Ascending aorta (tissue), 2 donors: ENCODE data around the gene AKR1A1. TPM values are rescaled to one million over a fixed set of nuclear protein-coding genes. Genes with fewer than 3 reads are reported as not detected.

ENCODE experiments used
- DNase-seq, 2 donors: peaks; one replicate each; pipeline ENCODE4 v3.0.0-alpha.2; 2019; ENCODE audit warnings: low spot score in 2 of 2
- H3K27ac ChIP-seq, 2 donors: fragments of 200-600 bp; sonication (generic); one replicate each; pipeline ENCODE4 v1.5.1; 2016 to 2017; ENCODE audit warnings: mild to moderate bottlenecking in 1 of 2
- H3K27me3 ChIP-seq: fragments of 200-600 bp; sonication (generic); one replicate; pipeline ENCODE4 v1.5.1; 2017
- H3K36me3 ChIP-seq, 2 donors: fragments of 200-600 bp; sonication (generic); one replicate each; pipeline ENCODE4 v1.5.1; 2016
- H3K4me1 ChIP-seq, 2 donors: fragments of 200-600 bp; sonication (generic); one replicate each; pipeline ENCODE4 v1.5.1; 2016 to 2017; ENCODE audit warnings: mild to moderate bottlenecking in 1 of 2
- H3K4me3 ChIP-seq, 2 donors: fragments of 200-600 bp; sonication (generic); one replicate each; pipeline ENCODE4 v1.5.1; 2016 to 2017; ENCODE audit warnings: mild to moderate bottlenecking in 1 of 2
- H3K9me3 ChIP-seq, 2 donors: fragments of 200-600 bp; sonication (generic); one replicate each; pipeline ENCODE4 v1.5.1; 2016
- CTCF ChIP-seq, 3 experiments: fragments of 200-600 bp in 2 of 3; fragments of 450-650 bp in 1 of 3; sonication (generic) in 2 of 3; IDR thresholded peaks; one replicate each; pipeline ENCODE4 v1.5.1; 2016 to 2019; ENCODE audit warnings: antibody characterized with exemption in 3 of 3, mild to moderate bottlenecking in 1 of 3, moderate library complexity in 1 of 3
- intact Hi-C: fragments of 100-400 bp; cut with DNase I; formaldehyde crosslinking; loops from one replicate; pipeline ENCODE4 v1.15.1; 2023
- total RNA-seq: library from RNA; depleted of rRNA; stranded (reverse); fragments of >200 nt; gene quantifications from one replicate; pipeline ENCODE4 v1.1.0, GENCODE V29; 2016

AKR1A1 gene
- total RNA-seq, 1 donor from 2014 or later: 77.5 TPM

GRCh38 chr1:45535988-45536766 lies 14.4 kb upstream of the AKR1A1 start:
- Histone ChIP-seq H3K4me1 (no peaks in the 10 kb centered on the region), H3K9me3 (no peaks in the 10 kb centered on the region), H3K36me3 (no peaks in the 10 kb centered on the region), H3K27ac (no peak overlapping the region), H3K4me3 (no peak overlapping the region), H3K27me3 (no peaks in the 10 kb centered on the region)
- intact Hi-C loops: no loop called here
- TF ChIP-seq CTCF (IDR thresholded peaks at IDR 0.05): no peak
- no peak for DNase-seq

- no peak for TF ChIP-seq CTCF (IDR thresholded peaks at IDR 0.05)
- no peak overlapping the region for H3K27ac ChIP-seq
- no peak overlapping the region for H3K4me3 ChIP-seq
- DNase-seq: no peak
- intact Hi-C loops: no loop called here
- no peaks in the 10 kb centered on the region for H3K27me3 ChIP-seq
- no peaks in the 10 kb centered on the region for H3K4me1 ChIP-seq
- no peaks in the 10 kb centered on the region for H3K36me3 ChIP-seq
- H3K9me3 ChIP-seq: no peaks in the 10 kb centered on the region
These were observed 13.7 kb upstream of the AKR1A1 start for GRCh38 chr1:45536886-45537285.

- no peak for TF ChIP-seq CTCF (IDR thresholded peaks at IDR 0.05)
- DNase-seq: no peak
- Histone ChIP-seq H3K4me3 (no peak overlapping the region), H3K36me3 (no peaks in the 10 kb centered on the region), H3K27ac (no peak overlapping the region), H3K9me3 (no peaks in the 10 kb centered on the region), H3K4me1 (no peaks in the 10 kb centered on the region), H3K27me3 (no peaks in the 10 kb centered on the region)
- intact Hi-C loops: no loop called here
These were observed 9.4 kb upstream of the AKR1A1 start for GRCh38 chr1:45541193-45541592.

GRCh38 chr1:45542591-45542990 lies 8.0 kb upstream of the AKR1A1 start:
- no peaks in the 10 kb centered on the region for H3K27me3 ChIP-seq
- no peak overlapping the region for H3K27ac ChIP-seq
- no peak for TF ChIP-seq CTCF (IDR thresholded peaks at IDR 0.05)
- intact Hi-C loops: no loop called here
- H3K4me1 ChIP-seq: no peaks in the 10 kb centered on the region
- H3K9me3 ChIP-seq: no peaks in the 10 kb centered on the region
- H3K4me3 ChIP-seq: no peak overlapping the region
- DNase-seq: no peak
- H3K36me3 ChIP-seq: no peaks in the 10 kb centered on the region

- Histone ChIP-seq H3K9me3 (no peaks in the 10 kb centered on the region), H3K4me1 (no peaks in the 10 kb centered on the region), H3K4me3 (no peak overlapping the region), H3K27ac (no peak overlapping the region), H3K27me3 (no peaks in the 10 kb centered on the region), H3K36me3 (no peaks in the 10 kb centered on the region)
- DNase-seq: peak in 1 of 2 donors; percentile 71
- intact Hi-C loops: no loop called here
- TF ChIP-seq CTCF (IDR thresholded peaks at IDR 0.05): no peak
These were observed 6.8 kb upstream of the AKR1A1 start for GRCh38 chr1:45543581-45544417.
